DOHH2 (cell line): Measurements from ENCODE around the gene MOAP1.
"Not testable (repeated sequence)": the region's sequence is repeated elsewhere in the genome, so short reads cannot be mapped to it uniquely, and the experiment has no call there.

Source experiments
- H3F3A ChIP-seq: fragments of 200-600 bp; sonication (generic), shearing (Covaris generic); 2 replicates; pipeline ENCODE4 v1.6.0; 2016; ENCODE audit warnings: antibody characterized with exemption, mild to moderate bottlenecking; ENCODE audit not compliant: control insufficient read depth, insufficient read depth
- H3K27ac ChIP-seq: fragments of 200-600 bp; sonication (generic); 2 replicates; pipeline ENCODE4 v1.5.1; 2014; ENCODE audit warnings: low read depth, mild to moderate bottlenecking, low read length, moderate library complexity
- H3K27me3 ChIP-seq: fragments of 200-600 bp; sonication (generic); 2 replicates; pipeline ENCODE4 v1.6.1; 2014; ENCODE audit warnings: mild to moderate bottlenecking, low read length, mixed read lengths; ENCODE audit not compliant: control insufficient read depth
- H3K36me3 ChIP-seq: fragments of 200-600 bp; sonication (generic); 2 replicates; pipeline ENCODE4 v1.6.1; 2014; ENCODE audit warnings: mild to moderate bottlenecking, low read length, moderate library complexity, mixed read lengths; ENCODE audit not compliant: control insufficient read depth
- H3K4me1 ChIP-seq: fragments of 200-600 bp; sonication (generic); 2 replicates; pipeline ENCODE4 v1.6.1; 2014; ENCODE audit warnings: mild to moderate bottlenecking, low read length, mixed read lengths; ENCODE audit not compliant: control insufficient read depth
- H3K4me2 ChIP-seq: fragments of 200-600 bp; sonication (generic); 2 replicates; pipeline ENCODE4 v1.6.0; 2014; ENCODE audit warnings: mild to moderate bottlenecking, low read length, moderate library complexity
- H3K4me3 ChIP-seq: fragments of 200-600 bp; sonication (generic); 2 replicates; pipeline ENCODE4 v1.5.1; 2014; ENCODE audit warnings: mild to moderate bottlenecking, low read length, mixed read lengths
- H3K79me2 ChIP-seq: fragments of 200-600 bp; sonication (generic); 2 replicates; pipeline ENCODE4 v1.6.1; 2014; ENCODE audit warnings: mild to moderate bottlenecking, low read length, mixed read lengths; ENCODE audit not compliant: control insufficient read depth
- H3K9me2 ChIP-seq: fragments of 200-600 bp; sonication (generic); replicated peaks from 2 replicates; pipeline ENCODE4 v1.6.1; 2014; ENCODE audit warnings: mild to moderate bottlenecking, low read length, mixed read lengths; ENCODE audit not compliant: control insufficient read depth
- H3K9me3 ChIP-seq: fragments of 200-600 bp; sonication (generic); 2 replicates; pipeline ENCODE4 v1.6.1; 2014; ENCODE audit warnings: antibody characterized with exemption, low read length, mixed read lengths; ENCODE audit not compliant: control insufficient read depth, insufficient read depth
- H4K20me1 ChIP-seq: fragments of 200-600 bp; sonication (generic); 2 replicates; pipeline ENCODE4 v1.6.0; 2014; ENCODE audit warnings: low read depth, mild to moderate bottlenecking, antibody characterized with exemption, low read length, moderate library complexity; ENCODE audit not compliant: control insufficient read depth, insufficient read depth
- CTCF ChIP-seq: fragments of 200-600 bp; sonication (generic); IDR thresholded peaks from one replicate; pipeline ENCODE4 v1.5.1; 2014; ENCODE audit warnings: antibody characterized with exemption, mild to moderate bottlenecking, low read depth, low read length; ENCODE audit not compliant: poor library complexity, severe bottlenecking
- EZH2phosphoT487 ChIP-seq: fragments of 200-600 bp; sonication (generic); IDR thresholded peaks from 2 replicates; pipeline ENCODE4 v1.6.1; 2017; ENCODE audit warnings: borderline replicate concordance, mild to moderate bottlenecking, antibody characterized with exemption, low read length, moderate library complexity, mixed read lengths

The MOAP1 gene

DNA sequence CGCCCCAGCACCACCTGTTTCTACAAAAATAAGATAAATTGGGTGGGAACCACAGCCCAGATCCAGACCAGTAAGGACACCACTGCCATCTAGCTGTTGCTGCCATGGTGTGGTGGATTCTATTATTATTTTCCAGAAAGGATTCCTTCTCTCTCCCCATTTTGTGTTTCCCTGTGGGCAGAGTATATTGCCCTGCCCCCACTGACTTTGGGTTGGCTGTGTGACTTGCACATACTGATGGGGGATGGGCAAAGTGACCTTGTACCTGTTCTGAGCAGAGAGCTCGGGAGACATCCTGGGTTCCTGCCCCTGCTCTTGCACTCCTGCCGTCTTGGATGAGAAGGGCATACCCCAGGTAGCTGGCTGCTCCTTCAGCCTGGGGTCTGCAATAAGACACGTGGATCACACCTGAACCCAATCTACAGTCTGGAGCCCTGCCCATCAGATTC lies 24.3 kb downstream of the MOAP1 start:
- Histone ChIP-seq H3K9me2 (no peaks in the 10 kb centered on the region), H3K4me3 (no peak overlapping the region), H3K4me2 (peak overlapping the region; percentile 2; the same call in 1 of the 2 replicates), H3K79me2 (no peaks in the 10 kb centered on the region), H3K36me3 (no peaks in the 10 kb centered on the region), H3K27ac (no peak overlapping the region), H3K27me3 (no peaks in the 10 kb centered on the region), H3F3A (peaks cover 3% of the 10 kb centered on the region; the same call in 1 of the 2 replicates), H3K4me1 (peaks cover 33% of the 10 kb centered on the region), H4K20me1 (no peaks in the 10 kb centered on the region), H3K9me3 (no peaks in the 10 kb centered on the region)
- TF ChIP-seq CTCF, result peak; percentile 29
- no peak for TF ChIP-seq EZH2phosphoT487

DNA sequence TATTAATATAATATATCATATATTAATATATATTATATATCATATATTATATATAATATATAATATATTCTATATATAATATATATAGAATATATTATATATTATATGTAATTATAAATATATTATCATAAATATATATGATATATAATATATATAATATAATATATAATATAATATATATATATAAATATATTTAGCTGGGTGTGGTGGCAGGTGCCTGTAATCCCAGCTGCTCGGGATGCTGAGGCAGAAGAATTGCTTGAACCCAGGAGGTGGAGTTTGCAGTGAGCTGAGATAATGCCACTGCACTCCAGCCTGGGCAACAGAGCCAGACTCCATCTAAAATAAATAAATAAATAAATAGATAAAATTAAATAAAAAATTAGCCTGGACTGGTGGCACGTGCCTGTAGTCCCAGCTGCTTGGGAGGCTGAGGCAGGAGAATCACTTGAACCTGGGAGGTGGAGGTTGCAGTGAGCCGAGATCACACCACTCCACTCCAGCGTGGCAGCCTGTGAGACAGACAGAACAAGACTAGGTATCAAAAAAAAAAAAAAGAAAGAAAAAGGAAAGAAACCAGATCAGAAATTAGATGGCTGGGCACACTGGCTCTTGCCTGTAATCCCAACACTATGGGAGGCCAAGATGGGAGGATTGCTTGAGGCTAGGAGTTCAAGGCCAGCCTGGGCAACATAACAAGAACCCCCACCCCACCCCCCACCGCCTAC lies 24.9 kb downstream of the MOAP1 start:
- not testable (repeated sequence) for H3K9me3 ChIP-seq, H3K79me2 ChIP-seq, H4K20me1 ChIP-seq, H3K27ac ChIP-seq, H3F3A ChIP-seq, H3K27me3 ChIP-seq, H3K4me2 ChIP-seq, H3K9me2 ChIP-seq, H3K36me3 ChIP-seq, H3K4me3 ChIP-seq
- peaks cover 28% of the 10 kb centered on the region for H3K4me1 ChIP-seq

DNA sequence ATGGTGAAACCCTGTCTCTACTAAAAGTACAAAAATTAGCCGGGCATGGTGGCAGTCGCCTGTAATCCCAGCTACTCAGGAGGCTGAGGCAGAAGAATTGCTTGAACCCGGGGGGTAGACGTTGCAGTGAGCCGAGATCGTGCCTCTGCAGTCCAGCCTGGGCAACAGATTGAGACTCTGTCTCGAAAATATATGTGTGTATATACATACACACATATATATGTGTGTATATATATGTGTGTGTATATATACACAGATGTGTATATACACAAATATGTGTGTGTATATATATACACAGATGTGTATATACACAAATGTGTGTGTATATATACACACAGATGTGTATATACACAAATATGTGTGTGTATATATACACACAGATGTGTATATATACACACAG lies 26.3 kb downstream of the MOAP1 start:
- not testable (repeated sequence) for H3K4me2 ChIP-seq, H3K4me3 ChIP-seq, H3K9me3 ChIP-seq, H4K20me1 ChIP-seq, H3K9me2 ChIP-seq, H3K79me2 ChIP-seq, H3K27me3 ChIP-seq, H3F3A ChIP-seq, H3K27ac ChIP-seq, H3K36me3 ChIP-seq
- H3K4me1 ChIP-seq, result peaks cover 22% of the 10 kb centered on the region

- Histone ChIP-seq H3K27me3 (no peaks in the 10 kb centered on the region), H3K4me1 (peaks cover 19% of the 10 kb centered on the region), H4K20me1 (no peaks in the 10 kb centered on the region), H3F3A (no peaks in the 10 kb centered on the region), H3K27ac (no peak overlapping the region), H3K4me2 (no peak overlapping the region), H3K9me3 (no peaks in the 10 kb centered on the region), H3K79me2 (no peaks in the 10 kb centered on the region), H3K36me3 (no peaks in the 10 kb centered on the region), H3K9me2 (no peaks in the 10 kb centered on the region), H3K4me3 (no peak overlapping the region)
- TF ChIP-seq CTCF, result no peak
- TF ChIP-seq EZH2phosphoT487, result no peak
Observed at GRCh38 chr14:93156693-93157369, 27.9 kb downstream of the MOAP1 start.
